ENCODE measurements around the gene PAGE4.

Gene PAGE4

GRCh38 chrX:49878834-49879655 is 49.9 kb downstream of the PAGE4 start, which contains the start of gene USP27X:
TSS of gene USP27X (plus strand) at chrX:49879484. CDS start at chrX:49880308, 824 bp downstream.
- Histone ChIP-seq H3K9me2 (replicated peaks; ENCODE audit: insufficient read depth, low read length) (no peaks in the 10 kb centered on the region), H3K9ac (ENCODE audit: low read length) (peak within 1 kb of the TSS; percentile 54), H3K79me2 (ENCODE audit: insufficient read depth, low read length) (no peaks in the 10 kb centered on the region), H3K27me3 (ENCODE audit: low read length) (no peaks in the 10 kb centered on the region), H3K36me3 (ENCODE audit: low read length) (no peaks in the 10 kb centered on the region), H2AFZ (ENCODE audit: low read depth, low read length, severe bottlenecking) (peak within 1 kb of the TSS; percentile 95), H3K4me3 (ENCODE audit: insufficient read depth, low read length, poor library complexity, severe bottlenecking) (peak within 1 kb of the TSS; percentile 56), H4K20me1 (ENCODE audit: low read depth, low read length) (no peaks in the 10 kb centered on the region), H3F3A (ENCODE audit: insufficient read depth) (0 out of 2 replicates have a peak, but pooled peaks cover 5% of the 10 kb centered on the region), H3K9me3 (ENCODE audit: insufficient read depth, low read length) (no peaks in the 10 kb centered on the region), H3K27ac (ENCODE audit: low read depth, low read length) (no peak within 1 kb of the TSS), H3K4me2 (ENCODE audit: low read depth, low read length, poor library complexity, severe bottlenecking) (peak within 1 kb of the TSS; percentile 61)
- TF ChIP-seq EZH2phosphoT487 (conservative IDR thresholded peaks at IDR 0.05; ENCODE audit: low read length) (no peak), CTCF (IDR thresholded peaks at IDR 0.05; ENCODE audit: insufficient read depth, low read length, poor library complexity, severe bottlenecking) (peak; percentile 26)

- no peak for TF ChIP-seq CTCF (IDR thresholded peaks at IDR 0.05; ENCODE audit: insufficient read depth, low read length, poor library complexity, severe bottlenecking)
- no peak for TF ChIP-seq EZH2phosphoT487 (conservative IDR thresholded peaks at IDR 0.05; ENCODE audit: low read length)
- Histone ChIP-seq H3K27ac (ENCODE audit: low read depth, low read length) (no peak overlapping the region), H4K20me1 (ENCODE audit: low read depth, low read length) (no peaks in the 10 kb centered on the region), H3K79me2 (ENCODE audit: insufficient read depth, low read length) (no peaks in the 10 kb centered on the region), H3K4me2 (ENCODE audit: low read depth, low read length, poor library complexity, severe bottlenecking) (peak overlapping the region; percentile 61), H2AFZ (ENCODE audit: low read depth, low read length, severe bottlenecking) (peak overlapping the region; percentile 95), H3K4me3 (ENCODE audit: insufficient read depth, low read length, poor library complexity, severe bottlenecking) (peak overlapping the region; percentile 56), H3K9me2 (replicated peaks; ENCODE audit: insufficient read depth, low read length) (no peaks in the 10 kb centered on the region), H3K9ac (ENCODE audit: low read length) (peak overlapping the region; percentile 54), H3F3A (ENCODE audit: insufficient read depth) (0 out of 2 replicates have a peak, but pooled peaks cover 5% of the 10 kb centered on the region), H3K27me3 (ENCODE audit: low read length) (no peaks in the 10 kb centered on the region), H3K9me3 (ENCODE audit: insufficient read depth, low read length) (no peaks in the 10 kb centered on the region), H3K36me3 (ENCODE audit: low read length) (no peaks in the 10 kb centered on the region)
These were observed 50.7 kb downstream of the PAGE4 start for GRCh38 chrX:49879656-49880277.

GRCh38 chrX:49880668-49881067 is 51.6 kb downstream of the PAGE4 start:
- Histone ChIP-seq H2AFZ (ENCODE audit: low read depth, low read length, severe bottlenecking) (no peak overlapping the region), H3K79me2 (ENCODE audit: insufficient read depth, low read length) (no peaks in the 10 kb centered on the region), H3K4me3 (ENCODE audit: insufficient read depth, low read length, poor library complexity, severe bottlenecking) (no peak overlapping the region), H3F3A (ENCODE audit: insufficient read depth) (0 out of 2 replicates have a peak, but pooled peaks cover 5% of the 10 kb centered on the region), H3K4me2 (ENCODE audit: low read depth, low read length, poor library complexity, severe bottlenecking) (no peak overlapping the region), H3K9me2 (replicated peaks; ENCODE audit: insufficient read depth, low read length) (no peaks in the 10 kb centered on the region), H4K20me1 (ENCODE audit: low read depth, low read length) (no peaks in the 10 kb centered on the region), H3K9me3 (ENCODE audit: insufficient read depth, low read length) (no peaks in the 10 kb centered on the region), H3K27ac (ENCODE audit: low read depth, low read length) (no peak overlapping the region), H3K9ac (ENCODE audit: low read length) (peak overlapping the region; percentile 54; the same call in 1 of the 2 replicates), H3K27me3 (ENCODE audit: low read length) (no peaks in the 10 kb centered on the region), H3K36me3 (ENCODE audit: low read length) (no peaks in the 10 kb centered on the region)
- TF ChIP-seq CTCF (IDR thresholded peaks at IDR 0.05; ENCODE audit: insufficient read depth, low read length, poor library complexity, severe bottlenecking) (no peak), EZH2phosphoT487 (conservative IDR thresholded peaks at IDR 0.05; ENCODE audit: low read length) (no peak)
